Measurements from ENCODE around the gene TMPRSS4.

TMPRSS4 gene

GRCh38 chr11:118074091-118074685 is 2.7 kb upstream of the TMPRSS4 start:
- H3K27me3 ChIP-seq (ENCODE audit: insufficient read depth, low read length, poor library complexity, severe bottlenecking): no peaks in the 10 kb centered on the region
- H2AFZ ChIP-seq (ENCODE audit: low read length): no peak overlapping the region
- H3K36me3 ChIP-seq (ENCODE audit: insufficient read depth, low read length): no peaks in the 10 kb centered on the region
- no peaks in the 10 kb centered on the region for H4K20me1 ChIP-seq (ENCODE audit: insufficient read depth, low read length, poor library complexity, severe bottlenecking)
- no peaks in the 10 kb centered on the region for H3K9me3 ChIP-seq (ENCODE audit: insufficient read depth, low read depth, low read length)
- no peak overlapping the region for H3K9ac ChIP-seq (ENCODE audit: low read depth, low read length, poor library complexity, severe bottlenecking)
- H3K4me3 ChIP-seq (ENCODE audit: low read length, poor library complexity, severe bottlenecking): no peak overlapping the region
- H3K4me2 ChIP-seq (ENCODE audit: low read depth, low read length, poor library complexity, severe bottlenecking): no peak overlapping the region
- peaks cover 3% of the 10 kb centered on the region for H3K4me1 ChIP-seq (ENCODE audit: insufficient read depth, low read length, poor library complexity, severe bottlenecking)
- no peaks in the 10 kb centered on the region for H3K79me2 ChIP-seq (ENCODE audit: insufficient read depth, low read length)
- TF ChIP-seq EZH2phosphoT487 (IDR thresholded peaks at IDR 0.05; ENCODE audit: borderline replicate concordance): no peak
- TF ChIP-seq CTCF (conservative IDR thresholded peaks at IDR 0.05; ENCODE audit: low read length): no peak
- no peaks in the 10 kb centered on the region for H3F3A ChIP-seq (ENCODE audit: low read depth)
- H3K9me2 ChIP-seq (replicated peaks; ENCODE audit: low read depth, low read length): no peaks in the 10 kb centered on the region

GRCh38 chr11:118074785-118075184 is 2.1 kb upstream of the TMPRSS4 start:
- H4K20me1 ChIP-seq (ENCODE audit: insufficient read depth, low read length, poor library complexity, severe bottlenecking): no peaks in the 10 kb centered on the region
- no peak overlapping the region for H3K4me3 ChIP-seq (ENCODE audit: low read length, poor library complexity, severe bottlenecking)
- no peaks in the 10 kb centered on the region for H3K79me2 ChIP-seq (ENCODE audit: insufficient read depth, low read length)
- H3K36me3 ChIP-seq (ENCODE audit: insufficient read depth, low read length): no peaks in the 10 kb centered on the region
- no peak overlapping the region for H3K4me2 ChIP-seq (ENCODE audit: low read depth, low read length, poor library complexity, severe bottlenecking)
- no peak overlapping the region for H2AFZ ChIP-seq (ENCODE audit: low read length)
- H3K9me3 ChIP-seq (ENCODE audit: insufficient read depth, low read depth, low read length): no peaks in the 10 kb centered on the region
- H3K4me1 ChIP-seq (ENCODE audit: insufficient read depth, low read length, poor library complexity, severe bottlenecking): peaks cover 3% of the 10 kb centered on the region
- no peak overlapping the region for H3K9ac ChIP-seq (ENCODE audit: low read depth, low read length, poor library complexity, severe bottlenecking)
- H3K9me2 ChIP-seq (replicated peaks; ENCODE audit: low read depth, low read length): no peaks in the 10 kb centered on the region
- TF ChIP-seq EZH2phosphoT487 (IDR thresholded peaks at IDR 0.05; ENCODE audit: borderline replicate concordance): no peak
- no peak for TF ChIP-seq CTCF (conservative IDR thresholded peaks at IDR 0.05; ENCODE audit: low read length)
- no peaks in the 10 kb centered on the region for H3K27me3 ChIP-seq (ENCODE audit: insufficient read depth, low read length, poor library complexity, severe bottlenecking)
- H3F3A ChIP-seq (ENCODE audit: low read depth): no peaks in the 10 kb centered on the region

GRCh38 chr11:118078911-118079411 is 2.1 kb downstream of the TMPRSS4 start:
- Histone ChIP-seq H3K9me3 (ENCODE audit: insufficient read depth, low read depth, low read length) (no peaks in the 10 kb centered on the region), H3K36me3 (ENCODE audit: insufficient read depth, low read length) (no peaks in the 10 kb centered on the region), H3K27me3 (ENCODE audit: insufficient read depth, low read length, poor library complexity, severe bottlenecking) (no peaks in the 10 kb centered on the region), H3K9me2 (replicated peaks; ENCODE audit: low read depth, low read length) (no peaks in the 10 kb centered on the region), H3F3A (ENCODE audit: low read depth) (no peaks in the 10 kb centered on the region), H2AFZ (ENCODE audit: low read length) (no peak overlapping the region), H3K4me2 (ENCODE audit: low read depth, low read length, poor library complexity, severe bottlenecking) (no peak overlapping the region), H3K79me2 (ENCODE audit: insufficient read depth, low read length) (no peaks in the 10 kb centered on the region), H4K20me1 (ENCODE audit: insufficient read depth, low read length, poor library complexity, severe bottlenecking) (no peaks in the 10 kb centered on the region), H3K4me3 (ENCODE audit: low read length, poor library complexity, severe bottlenecking) (no peak overlapping the region), H3K4me1 (ENCODE audit: insufficient read depth, low read length, poor library complexity, severe bottlenecking) (peaks cover 4% of the 10 kb centered on the region), H3K9ac (ENCODE audit: low read depth, low read length, poor library complexity, severe bottlenecking) (no peak overlapping the region)
- TF ChIP-seq EZH2phosphoT487 (IDR thresholded peaks at IDR 0.05; ENCODE audit: borderline replicate concordance) (no peak), CTCF (conservative IDR thresholded peaks at IDR 0.05; ENCODE audit: low read length) (no peak)
